Right lobe of liver (tissue), 4 donors: ENCODE measurements around the gene DNAH10.

Experiments used
- CTCF ChIP-seq, 4 donors: fragments of 200-600 bp in 3 of 4; fragments of 450-650 bp in 1 of 4; IDR thresholded peaks; one replicate each; pipeline versions ENCODE4 v1.5.1 to v1.8.0; 2016 to 2022; ENCODE audit warnings: antibody characterized with exemption in 4 of 4, mild to moderate bottlenecking in 2 of 4
- POLR2A ChIP-seq: fragments of 450-650 bp; IDR thresholded peaks from one replicate; pipeline ENCODE4 v1.6.1; 2017; ENCODE audit warnings: antibody characterized with exemption, mild to moderate bottlenecking
- donor health status: DM: no; HTN: no; CAD: no.
- donor health status: DM: no; HTN: no; CAD: no.
- donor health status: DM: no; HTN: yes; CAD: no.

GRCh38 chr12:123891011-123891410 lies 128.9 kb downstream of the DNAH10 start:
- no peak for TF ChIP-seq CTCF (IDR thresholded peaks at IDR 0.05)
- TF ChIP-seq POLR2A = no peak
